ENCODE data around the gene FOXR2. TPM values are rescaled to one million over a fixed set of nuclear protein-coding genes. Genes with fewer than 3 reads are reported as not detected.

The FOXR2 gene
- not detected in 2 replicates for total RNA-seq

GRCh38 chrX:55623100-55623499 is at the start of gene FOXR2:
FOXR2 (plus strand) TSS chrX:55623400; CDS start chrX:55623712, 312 bp downstream.
- H3K36me3 ChIP-seq (ENCODE audit: insufficient read depth, low read length), result no peaks in the 10 kb centered on the region
- no peak for DNase-seq (ENCODE audit: insufficient read length, low spot score, missing footprints)
- no peak within 1 kb of the TSS for H3K4me2 ChIP-seq (ENCODE audit: insufficient read depth, low read length)
- no peaks in the 10 kb centered on the region for H3K4me1 ChIP-seq (ENCODE audit: insufficient read depth, low read length)
- H2AFZ ChIP-seq (ENCODE audit: low read length), result no peak within 1 kb of the TSS
- no peaks in the 10 kb centered on the region for H3K27me3 ChIP-seq (ENCODE audit: insufficient read depth, low read length)
- H3K79me2 ChIP-seq (ENCODE audit: insufficient read depth, low read length), result no peaks in the 10 kb centered on the region
- no peak for TF ChIP-seq CTCF (IDR thresholded peaks at IDR 0.05; ENCODE audit: extremely low read depth, low read depth, low read length)
- H3K9me3 ChIP-seq (ENCODE audit: low read depth, low read length), result no peaks in the 10 kb centered on the region
- no peak within 1 kb of the TSS for H3K4me3 ChIP-seq (ENCODE audit: insufficient read depth, low read length)
- H4K20me1 ChIP-seq (ENCODE audit: insufficient read depth, low read length), result no peaks in the 10 kb centered on the region
- no peak within 1 kb of the TSS for H3K27ac ChIP-seq (ENCODE audit: low read depth, low read length)

DNA sequence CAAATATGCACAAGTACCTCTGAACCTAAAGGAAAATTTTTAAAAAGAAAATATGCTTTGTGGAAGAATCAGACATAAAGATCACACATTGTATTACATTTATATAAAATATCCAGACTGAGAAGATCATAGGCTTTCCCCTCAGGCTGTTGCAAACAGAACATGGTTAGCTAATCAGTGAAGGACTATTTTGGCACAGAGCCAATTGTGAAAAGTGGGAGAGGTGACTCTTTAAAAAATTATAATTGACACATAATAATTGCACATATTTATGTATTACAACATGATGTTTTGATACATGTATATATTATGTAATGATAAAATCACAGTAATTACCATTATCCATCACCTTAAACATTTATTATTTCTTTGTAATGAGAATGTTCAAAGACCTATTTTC is 44.1 kb upstream of the FOXR2 start:
- Histone ChIP-seq H2AFZ (ENCODE audit: low read length) (no peak overlapping the region), H3K79me2 (ENCODE audit: insufficient read depth, low read length) (no peaks in the 10 kb centered on the region), H3K4me1 (ENCODE audit: insufficient read depth, low read length) (no peaks in the 10 kb centered on the region), H3K4me3 (ENCODE audit: insufficient read depth, low read length) (no peak overlapping the region), H3K27ac (ENCODE audit: low read depth, low read length) (no peak overlapping the region), H4K20me1 (ENCODE audit: insufficient read depth, low read length) (no peaks in the 10 kb centered on the region), H3K27me3 (ENCODE audit: insufficient read depth, low read length) (no peaks in the 10 kb centered on the region), H3K4me2 (ENCODE audit: insufficient read depth, low read length) (no peak overlapping the region), H3K9me3 (ENCODE audit: low read depth, low read length) (no peaks in the 10 kb centered on the region), H3K36me3 (ENCODE audit: insufficient read depth, low read length) (no peaks in the 10 kb centered on the region)
- no peak for TF ChIP-seq CTCF (IDR thresholded peaks at IDR 0.05; ENCODE audit: extremely low read depth, low read depth, low read length)
- no peak for DNase-seq (ENCODE audit: insufficient read length, low spot score, missing footprints)

GRCh38 chrX:55582447-55582846 is 40.8 kb upstream of the FOXR2 start:
- no peak overlapping the region for H3K4me2 ChIP-seq (ENCODE audit: insufficient read depth, low read length)
- H3K27me3 ChIP-seq (ENCODE audit: insufficient read depth, low read length), result no peaks in the 10 kb centered on the region
- no peaks in the 10 kb centered on the region for H3K9me3 ChIP-seq (ENCODE audit: low read depth, low read length)
- H3K36me3 ChIP-seq (ENCODE audit: insufficient read depth, low read length), result no peaks in the 10 kb centered on the region
- TF ChIP-seq CTCF (IDR thresholded peaks at IDR 0.05; ENCODE audit: extremely low read depth, low read depth, low read length), result no peak
- DNase-seq (ENCODE audit: insufficient read length, low spot score, missing footprints), result no peak
- no peaks in the 10 kb centered on the region for H3K79me2 ChIP-seq (ENCODE audit: insufficient read depth, low read length)
- no peaks in the 10 kb centered on the region for H4K20me1 ChIP-seq (ENCODE audit: insufficient read depth, low read length)
- H2AFZ ChIP-seq (ENCODE audit: low read length), result no peak overlapping the region
- no peak overlapping the region for H3K4me3 ChIP-seq (ENCODE audit: insufficient read depth, low read length)
- no peaks in the 10 kb centered on the region for H3K4me1 ChIP-seq (ENCODE audit: insufficient read depth, low read length)
- no peak overlapping the region for H3K27ac ChIP-seq (ENCODE audit: low read depth, low read length)

DNA sequence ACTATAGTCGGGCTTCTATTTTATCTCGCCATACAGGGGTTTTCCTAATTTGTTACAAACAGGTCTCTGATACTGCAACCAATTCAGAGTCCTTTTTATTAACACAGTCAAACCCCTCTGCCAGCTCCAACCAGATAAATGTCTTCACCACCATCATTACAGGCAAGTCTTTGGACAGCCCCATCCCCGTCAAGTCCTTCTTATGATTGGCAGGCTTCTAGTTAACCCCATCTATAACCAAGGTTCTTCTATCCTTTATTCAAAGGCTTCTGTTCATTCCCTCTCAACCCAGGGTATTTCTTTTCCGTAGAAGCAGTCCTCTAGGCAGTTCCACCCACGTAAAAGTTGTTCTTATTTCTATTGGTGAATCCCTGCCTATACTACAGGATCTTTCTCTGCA is 29.9 kb upstream of the FOXR2 start:
- no peak for TF ChIP-seq CTCF (IDR thresholded peaks at IDR 0.05; ENCODE audit: extremely low read depth, low read depth, low read length)
- H3K4me3 ChIP-seq (ENCODE audit: insufficient read depth, low read length), result no peak overlapping the region
- DNase-seq (ENCODE audit: insufficient read length, low spot score, missing footprints), result no peak

More for the DNA sequence above, 29.9 kb upstream of the FOXR2 start:
- H3K4me2 ChIP-seq (ENCODE audit: insufficient read depth, low read length), result no peak overlapping the region
- H3K36me3 ChIP-seq (ENCODE audit: insufficient read depth, low read length), result no peaks in the 10 kb centered on the region
- no peaks in the 10 kb centered on the region for H3K79me2 ChIP-seq (ENCODE audit: insufficient read depth, low read length)
- no peaks in the 10 kb centered on the region for H3K27me3 ChIP-seq (ENCODE audit: insufficient read depth, low read length)
- no peak overlapping the region for H2AFZ ChIP-seq (ENCODE audit: low read length)
- no peaks in the 10 kb centered on the region for H4K20me1 ChIP-seq (ENCODE audit: insufficient read depth, low read length)
- H3K9me3 ChIP-seq (ENCODE audit: low read depth, low read length), result no peaks in the 10 kb centered on the region
- no peaks in the 10 kb centered on the region for H3K4me1 ChIP-seq (ENCODE audit: insufficient read depth, low read length)
- no peak overlapping the region for H3K27ac ChIP-seq (ENCODE audit: low read depth, low read length)

All from osteoblast (primary cell).